GM19372 (cell line): ENCODE results near the gene ALG14.
"Not testable (repeated sequence)": the region's sequence is repeated elsewhere in the genome, so short reads cannot be mapped to it uniquely, and the experiment has no call there.

Experiments used
- ATAC-seq: cut with Tn5 transposase; IDR thresholded peaks from one replicate; pipeline ENCODE4 v1.9.1; 2021; ENCODE audit warnings: mild to moderate bottlenecking, low read depth, moderate library complexity; ENCODE audit not compliant: unreplicated experiment

ALG14 gene

DNA sequence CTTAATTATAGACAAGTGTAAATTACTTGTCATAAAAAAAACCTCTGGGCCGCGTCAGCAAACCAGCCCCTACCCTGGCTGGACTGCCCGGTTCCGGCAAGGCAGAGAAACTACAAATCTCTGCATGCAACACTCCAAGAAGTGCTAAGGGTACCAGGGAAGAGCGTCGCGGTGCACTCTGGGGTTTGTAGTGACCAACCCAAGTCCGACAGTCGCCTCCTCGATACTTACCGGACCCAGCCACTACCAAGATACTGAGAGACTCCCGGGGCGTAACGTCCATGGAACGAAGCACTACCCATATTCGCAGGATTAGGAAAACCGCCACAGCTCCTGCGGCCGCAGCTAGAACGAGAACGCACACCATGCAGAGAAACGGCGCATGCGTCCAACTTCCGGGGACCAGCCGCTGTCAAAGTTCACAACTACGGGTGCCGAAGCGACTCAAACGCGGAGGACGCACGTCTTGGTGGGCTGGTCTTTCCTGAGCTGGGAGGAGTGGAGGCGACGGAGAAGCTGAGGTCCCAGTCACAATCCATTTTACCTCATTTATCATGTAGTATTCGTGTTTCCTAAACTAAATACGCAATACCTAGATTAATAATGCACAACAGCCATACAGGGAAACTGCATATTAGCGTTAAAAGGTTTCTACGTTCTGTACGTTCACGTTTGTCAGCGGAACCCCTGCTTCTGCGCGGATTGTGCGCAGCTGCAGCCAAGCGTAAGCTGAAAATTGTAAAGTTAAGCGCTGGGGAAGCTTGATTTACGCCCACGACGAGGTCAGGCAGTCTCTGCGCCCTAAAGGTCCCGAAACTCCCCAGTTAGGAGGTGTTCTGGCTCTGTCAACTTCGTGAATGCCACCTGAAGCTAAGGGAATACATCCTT is at the start of gene ALG14:
ALG14 (minus strand) TSS at position 420 of the 888 bp plus-strand sequence; CDS start at position 367, 53 bp downstream.
- ATAC-seq = peak; percentile 95

- no peak for ATAC-seq
Observed at GRCh38 chr1:95122151-95122697, 49.5 kb upstream of the ALG14 start.

DNA sequence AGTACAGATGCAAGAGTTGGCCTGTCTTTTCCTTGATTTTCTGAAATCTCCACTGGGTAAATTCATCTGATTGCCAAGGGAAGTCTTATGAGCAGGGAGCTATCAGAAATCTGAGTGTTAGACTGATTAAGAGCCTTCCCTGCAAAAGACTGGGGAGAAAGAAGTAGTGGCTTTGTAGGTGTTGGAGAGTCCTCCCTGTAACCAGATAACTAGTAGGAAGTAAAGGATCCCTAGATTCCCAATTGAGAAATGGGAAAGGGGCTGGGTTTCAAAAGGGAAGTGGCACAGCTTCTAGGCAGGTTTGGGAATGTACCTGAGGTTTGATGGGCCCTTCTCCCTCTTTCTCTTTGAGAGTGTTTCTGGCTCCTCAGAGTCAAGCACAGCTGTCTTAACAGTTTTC is 46.5 kb upstream of the ALG14 start:
- ATAC-seq = no peak

DNA sequence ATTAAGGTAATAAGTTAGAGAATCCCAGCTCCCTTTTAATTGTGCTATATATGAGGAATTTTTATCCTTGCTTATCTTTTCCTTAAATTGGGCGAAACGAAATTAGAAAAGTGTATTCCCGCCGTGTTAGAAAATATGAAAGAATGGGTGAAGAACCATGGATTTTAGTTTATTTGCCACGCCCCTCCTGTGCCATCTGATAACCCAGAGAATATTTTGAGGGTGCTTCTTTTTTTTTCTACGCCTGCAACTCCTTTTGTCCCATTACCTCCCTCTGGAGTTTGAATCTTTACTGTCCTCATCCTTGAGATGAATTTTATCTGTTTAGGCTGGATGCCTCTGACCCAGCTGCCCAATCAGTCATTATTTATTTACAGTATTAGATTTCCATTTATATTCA is 46.0 kb upstream of the ALG14 start:
- ATAC-seq = no peak

GRCh38 chr1:95118067-95118499 is 45.3 kb upstream of the ALG14 start:
- no peak for ATAC-seq

DNA sequence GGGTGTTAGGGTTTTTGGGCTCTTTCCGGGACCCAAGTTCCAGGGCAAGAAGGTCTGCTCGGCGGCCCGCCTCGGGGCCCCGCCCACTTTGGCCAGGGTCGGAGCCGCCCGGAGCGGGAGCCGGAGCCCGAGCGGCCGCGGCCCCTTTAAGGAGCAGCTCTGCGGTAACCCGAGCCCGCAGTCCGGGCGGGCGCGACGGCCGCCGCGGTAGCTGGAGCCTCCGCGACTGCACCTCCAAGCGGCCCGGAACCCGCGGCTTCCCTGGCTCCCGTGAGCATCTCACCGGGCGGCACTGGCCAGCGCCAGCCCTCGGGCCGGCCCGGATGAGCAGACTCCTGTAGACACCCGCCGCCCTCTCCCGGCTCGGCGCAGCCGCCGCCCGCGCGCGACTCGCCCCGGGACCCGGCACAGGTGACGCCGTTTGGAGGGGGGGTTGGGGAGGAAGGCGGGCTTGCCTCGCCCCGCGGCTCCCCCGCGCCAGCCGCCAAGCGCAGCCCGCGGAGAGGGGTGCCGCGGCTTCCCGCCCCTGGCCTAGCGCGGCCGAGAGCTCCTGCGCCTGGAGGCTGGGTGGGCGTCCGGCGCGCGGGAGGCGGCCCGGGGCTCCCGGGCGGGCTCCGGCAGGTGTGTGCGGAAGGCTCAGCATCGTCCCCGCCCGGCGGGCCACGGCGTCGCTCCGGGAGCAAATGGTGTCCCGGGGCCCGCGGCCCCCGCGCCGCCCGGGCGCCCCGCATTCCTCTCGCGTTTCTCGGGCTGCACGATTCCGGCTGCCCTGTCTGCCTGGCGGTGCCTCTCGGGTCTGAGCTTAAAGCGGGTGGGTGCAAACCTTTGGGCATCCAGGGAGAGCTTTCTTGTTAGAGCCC is 44.7 kb upstream of the ALG14 start, which contains the start of gene TLCD4:
TLCD4 (plus strand) TSS at position 149 of the 860 bp plus-strand sequence. CDS start 26,547 bp downstream, outside the sequence.
- ATAC-seq = peak; percentile 52

DNA sequence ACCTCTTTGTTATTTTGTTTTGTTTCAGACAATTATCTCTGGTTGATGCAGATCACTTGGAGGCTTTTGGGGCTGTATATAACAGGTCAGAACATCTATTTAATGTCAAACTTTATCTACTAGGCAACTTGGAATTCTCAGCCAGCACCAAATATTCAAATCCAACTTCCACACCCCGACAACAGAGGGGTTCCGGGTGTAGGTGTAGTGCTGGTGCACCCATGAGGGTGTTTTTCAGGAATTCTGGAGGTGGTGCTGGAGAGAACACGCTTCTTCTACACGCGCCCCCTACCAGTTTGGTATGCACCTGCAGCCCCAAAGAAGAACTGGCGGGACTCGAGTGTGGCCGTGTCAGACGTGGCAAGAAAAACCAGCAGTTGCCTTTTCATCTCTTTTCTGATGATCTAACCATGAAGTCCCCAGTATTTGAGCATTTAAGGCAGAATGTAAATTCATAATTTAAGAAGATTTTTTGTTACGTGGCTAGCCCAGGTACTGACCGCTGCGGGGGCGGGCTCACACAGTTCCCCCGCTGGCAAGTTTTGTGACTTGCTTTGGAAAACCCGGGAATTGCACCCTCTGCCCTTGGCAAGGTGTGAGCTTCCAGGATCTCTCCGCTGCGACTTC is 43.9 kb upstream of the ALG14 start:
- ATAC-seq = peak; percentile 49

GRCh38 chr1:95115708-95116137 is 43.0 kb upstream of the ALG14 start:
- ATAC-seq = no peak

DNA sequence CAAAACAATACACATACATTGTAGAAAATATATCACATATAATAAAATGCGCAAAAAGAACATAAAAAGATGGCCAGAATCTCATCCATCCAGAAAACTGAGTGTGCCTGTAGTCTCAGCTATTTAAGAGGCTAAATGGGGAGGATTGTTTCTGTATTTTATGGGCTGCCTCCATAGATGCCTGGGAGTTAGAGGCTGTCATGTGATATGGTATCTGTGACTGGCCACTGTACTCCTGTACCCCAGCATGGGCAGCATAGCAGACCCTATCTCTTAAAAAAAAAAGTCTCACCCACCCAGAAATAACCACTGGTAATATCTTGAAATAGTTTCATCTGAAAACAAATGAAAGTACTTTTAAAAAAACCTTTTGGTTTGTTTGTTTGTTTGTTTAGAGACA is 40.9 kb upstream of the ALG14 start:
- no peak for ATAC-seq

DNA sequence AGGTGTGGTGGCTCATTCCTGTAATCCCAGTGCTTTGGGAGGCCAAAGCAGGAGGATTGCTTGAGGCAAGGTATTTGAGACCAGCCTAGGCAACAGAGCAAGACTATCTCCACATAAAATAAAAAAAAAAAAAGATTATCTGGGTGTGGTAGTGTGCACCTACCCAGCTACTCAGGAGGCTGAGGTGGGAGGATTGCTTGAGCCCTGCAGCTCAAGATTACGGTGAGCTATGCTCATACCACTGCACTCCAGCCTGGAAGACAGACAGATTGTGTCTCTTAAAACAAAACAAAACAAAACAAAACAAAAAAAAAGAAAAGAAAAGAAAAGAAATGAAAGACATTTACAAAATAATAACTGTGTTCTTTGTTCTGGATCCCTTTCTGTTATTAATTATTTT is 38.3 kb upstream of the ALG14 start:
- ATAC-seq = no peak

DNA sequence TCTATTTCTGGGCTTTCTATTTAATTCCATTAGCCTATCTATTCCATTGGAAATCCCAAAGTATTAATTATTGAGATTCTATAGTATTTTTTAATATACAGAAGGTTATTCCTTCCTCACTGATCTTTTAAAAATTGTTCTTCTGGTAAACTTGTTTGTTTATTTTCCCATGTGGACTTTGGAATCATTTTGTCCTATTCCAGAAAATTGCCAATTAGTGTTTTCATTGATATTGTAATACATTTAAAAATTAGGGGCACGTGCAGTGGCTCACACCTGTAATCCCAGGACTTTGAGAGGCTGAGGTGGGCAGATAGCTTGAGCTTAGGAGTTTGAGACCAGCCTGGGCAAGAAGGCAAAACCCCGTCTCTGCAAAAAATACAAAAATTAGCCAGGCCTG is 36.0 kb upstream of the ALG14 start:
- no peak for ATAC-seq

GRCh38 chr1:95098196-95098595 is 25.4 kb upstream of the ALG14 start:
- ATAC-seq = no peak

DNA sequence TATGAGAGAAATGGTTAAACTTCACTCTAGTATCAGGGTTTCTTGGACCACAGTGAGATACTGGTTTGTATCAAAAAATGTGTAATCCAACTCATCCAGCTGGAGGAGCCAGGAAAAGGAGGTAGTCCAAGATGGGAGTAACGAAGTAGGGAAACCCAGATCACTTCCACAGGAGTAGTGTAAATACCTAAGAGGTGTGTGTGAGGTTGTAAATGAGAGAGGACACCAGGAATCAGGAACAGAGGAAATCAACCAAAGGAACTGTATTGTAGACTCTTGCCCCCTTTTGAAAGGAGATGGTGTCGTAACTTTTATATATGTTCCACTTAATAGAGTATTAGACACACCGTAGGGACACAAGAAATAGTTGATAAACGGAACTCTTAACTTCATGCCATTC is 24.7 kb upstream of the ALG14 start:
- no peak for ATAC-seq

DNA sequence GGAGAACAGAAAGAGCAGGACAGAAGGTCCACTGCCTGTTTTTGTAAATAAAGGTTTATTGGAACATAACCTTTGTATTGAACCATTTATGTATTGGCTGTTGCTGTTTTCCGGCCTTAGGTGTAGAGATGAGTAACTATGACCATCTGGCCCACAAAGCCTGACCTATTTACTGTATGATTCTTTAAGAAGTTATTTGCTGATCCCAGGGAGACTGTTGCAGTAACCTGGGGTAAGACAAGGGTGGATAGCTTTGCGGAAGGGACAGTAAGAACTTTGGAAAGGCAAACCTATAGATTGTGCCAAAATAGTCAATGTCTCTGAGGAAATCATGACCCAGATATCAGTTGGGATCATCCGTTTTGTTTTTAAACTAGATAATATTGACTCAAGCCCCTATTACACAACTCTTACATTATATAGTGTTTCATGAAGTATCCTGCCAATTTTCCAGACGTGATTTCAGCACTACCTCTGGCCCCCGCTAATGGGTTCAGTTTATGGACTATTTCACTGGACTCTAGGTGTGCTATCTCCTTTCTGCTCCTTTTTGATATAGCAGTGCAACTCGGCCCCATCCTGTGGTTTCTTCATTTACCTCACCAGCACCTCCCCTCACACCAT is 23.6 kb upstream of the ALG14 start:
- peak; percentile 2 for ATAC-seq

DNA sequence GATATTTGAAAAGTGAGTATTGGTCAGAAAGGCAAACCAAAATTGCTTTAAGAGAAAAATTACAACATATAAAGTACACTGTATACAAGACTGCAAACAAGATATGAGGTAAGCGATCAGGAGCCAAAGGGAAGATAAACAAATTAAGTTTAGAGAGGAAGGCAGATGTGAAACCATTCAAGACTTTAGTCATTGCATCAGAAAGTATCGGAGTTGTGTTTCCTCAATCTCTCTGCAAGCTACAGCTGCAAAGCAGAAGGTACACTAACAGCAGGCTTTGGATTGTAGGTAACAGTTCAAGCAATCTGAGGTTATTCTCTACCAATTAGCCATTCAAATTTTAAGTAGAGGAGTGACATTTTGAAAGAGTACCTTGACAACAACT is 23.1 kb upstream of the ALG14 start:
- ATAC-seq = peak; percentile 93

GRCh38 chr1:95094923-95095322 is 22.2 kb upstream of the ALG14 start:
- no peak for ATAC-seq

DNA sequence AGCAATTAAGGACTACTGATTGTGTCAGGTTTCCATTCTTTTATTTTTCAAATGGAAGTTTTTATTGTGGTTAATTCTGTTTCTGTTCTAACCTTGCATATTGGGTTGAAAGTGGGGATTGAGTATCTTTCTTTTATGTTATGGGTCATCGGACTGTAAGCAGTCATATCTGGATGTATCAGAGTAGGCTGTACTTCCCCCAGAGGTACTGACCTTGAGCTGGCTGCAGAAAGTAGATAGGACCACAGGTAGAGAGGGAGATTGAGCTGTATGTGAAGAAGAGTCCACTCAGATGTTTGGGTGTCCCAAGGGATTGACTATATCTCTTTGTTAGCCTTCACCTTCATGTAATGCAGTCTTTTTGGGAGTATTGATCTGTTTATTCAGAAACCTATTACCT is 20.5 kb upstream of the ALG14 start:
- ATAC-seq = no peak

DNA sequence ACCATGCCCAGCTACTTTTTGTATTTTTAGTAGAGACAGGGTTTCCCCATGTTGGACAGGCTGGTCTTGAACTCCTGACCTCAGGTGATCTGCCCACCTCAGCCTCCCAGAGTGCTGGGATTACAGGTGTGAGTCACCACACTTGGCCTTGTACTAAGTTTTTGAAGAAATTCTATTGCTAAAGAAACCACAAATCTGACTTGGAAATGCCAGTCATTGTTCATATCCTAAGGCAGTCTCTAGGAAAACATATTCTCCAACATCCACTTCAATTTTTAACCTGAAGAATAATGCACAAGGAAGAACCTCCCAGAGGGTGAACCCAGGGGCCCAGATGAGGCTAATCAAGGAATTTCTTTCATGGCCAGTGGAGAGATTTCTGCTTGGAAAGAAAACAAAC is 20.1 kb upstream of the ALG14 start:
- not testable (repeated sequence) for ATAC-seq

DNA sequence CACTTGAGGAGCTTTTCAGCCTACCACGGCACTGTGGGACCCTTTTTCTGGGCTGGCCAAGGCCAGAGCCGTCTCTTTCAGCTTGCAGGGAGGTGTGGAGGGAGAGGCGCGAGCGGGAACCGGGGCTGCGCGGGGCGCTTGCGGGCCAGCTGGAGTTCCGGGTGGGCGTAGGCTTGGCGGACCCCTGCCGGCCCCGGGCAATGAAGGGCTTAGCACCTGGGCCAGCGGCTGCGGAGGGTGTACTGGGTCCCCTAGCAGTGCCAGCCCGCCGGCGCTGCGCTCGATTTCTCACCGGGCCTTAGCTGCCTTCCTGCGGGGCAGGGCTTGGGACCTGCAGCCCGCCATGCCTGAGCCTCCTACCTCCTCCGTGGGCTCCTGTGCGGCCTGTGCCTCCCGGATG is 18.5 kb upstream of the ALG14 start:
- not testable (repeated sequence) for ATAC-seq

DNA sequence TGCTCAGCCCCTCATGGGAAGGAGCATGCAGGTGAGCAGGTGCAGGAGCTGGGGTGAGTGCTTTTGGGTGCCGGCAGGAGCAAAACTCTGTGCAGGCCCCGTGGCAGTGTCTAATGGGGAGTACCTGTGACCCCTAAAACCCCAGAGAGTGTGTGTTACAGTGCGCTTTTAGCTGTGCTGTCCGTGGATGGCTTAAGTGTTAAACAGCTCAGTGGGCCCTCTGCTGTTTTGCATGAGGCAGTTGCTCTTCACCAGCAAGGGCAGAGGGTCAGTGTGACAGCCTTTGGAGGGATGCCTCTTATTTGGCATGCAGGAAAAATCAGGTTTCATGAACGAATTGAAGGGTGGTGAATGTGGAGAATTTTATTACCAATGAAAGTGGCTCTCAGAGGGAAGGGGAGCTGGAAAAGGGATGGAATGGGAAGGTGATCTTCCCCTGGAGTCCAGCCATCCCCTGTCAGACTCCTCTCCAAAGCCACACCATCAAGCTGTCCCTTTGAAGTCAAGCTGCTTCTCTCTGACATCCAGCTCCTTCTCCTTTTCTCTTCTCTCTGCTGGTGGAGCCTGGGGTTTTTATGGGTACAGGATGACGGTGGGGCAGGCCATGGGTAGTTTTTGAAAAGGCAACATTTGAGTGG is 17.0 kb upstream of the ALG14 start:
- no peak for ATAC-seq
